Measurements from ENCODE around the gene AP5B1.

DNA sequence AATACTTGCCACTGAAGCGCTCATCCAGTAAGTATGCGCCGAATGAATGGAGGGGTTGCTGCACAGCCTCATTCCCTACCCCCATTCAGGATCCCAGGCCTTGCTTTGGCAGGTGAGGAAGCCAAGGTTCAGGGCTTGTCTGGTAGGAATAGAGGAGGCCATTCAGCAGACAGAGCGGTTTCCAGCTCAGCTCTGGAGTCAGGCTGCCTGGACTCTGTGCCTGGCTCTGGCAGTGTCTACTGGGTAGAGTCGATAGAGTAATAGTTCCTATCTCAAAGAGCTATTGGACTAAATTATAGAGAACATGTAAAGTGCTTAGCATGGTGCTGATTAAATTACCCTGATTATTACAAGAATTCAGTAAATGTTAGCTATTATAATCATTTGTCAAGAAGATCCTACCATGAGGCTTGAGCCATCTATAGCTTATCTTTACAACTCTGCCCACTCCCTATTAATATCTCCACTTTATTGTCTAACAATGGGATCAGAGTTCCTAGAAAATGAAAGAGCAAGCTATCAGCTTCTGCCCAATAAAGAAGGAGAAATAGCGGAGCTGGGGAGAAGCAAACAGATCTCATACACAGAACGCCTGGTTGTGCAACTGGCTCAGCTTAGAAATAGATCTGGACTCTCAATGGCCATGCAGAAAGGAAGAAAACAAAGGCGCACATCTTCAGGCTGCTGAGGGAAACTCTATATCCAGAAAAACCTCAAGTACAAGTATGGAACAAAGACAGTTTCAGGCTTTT, 46.4 kb upstream of the AP5B1 start:
- TF ChIP-seq, protein P1, sequence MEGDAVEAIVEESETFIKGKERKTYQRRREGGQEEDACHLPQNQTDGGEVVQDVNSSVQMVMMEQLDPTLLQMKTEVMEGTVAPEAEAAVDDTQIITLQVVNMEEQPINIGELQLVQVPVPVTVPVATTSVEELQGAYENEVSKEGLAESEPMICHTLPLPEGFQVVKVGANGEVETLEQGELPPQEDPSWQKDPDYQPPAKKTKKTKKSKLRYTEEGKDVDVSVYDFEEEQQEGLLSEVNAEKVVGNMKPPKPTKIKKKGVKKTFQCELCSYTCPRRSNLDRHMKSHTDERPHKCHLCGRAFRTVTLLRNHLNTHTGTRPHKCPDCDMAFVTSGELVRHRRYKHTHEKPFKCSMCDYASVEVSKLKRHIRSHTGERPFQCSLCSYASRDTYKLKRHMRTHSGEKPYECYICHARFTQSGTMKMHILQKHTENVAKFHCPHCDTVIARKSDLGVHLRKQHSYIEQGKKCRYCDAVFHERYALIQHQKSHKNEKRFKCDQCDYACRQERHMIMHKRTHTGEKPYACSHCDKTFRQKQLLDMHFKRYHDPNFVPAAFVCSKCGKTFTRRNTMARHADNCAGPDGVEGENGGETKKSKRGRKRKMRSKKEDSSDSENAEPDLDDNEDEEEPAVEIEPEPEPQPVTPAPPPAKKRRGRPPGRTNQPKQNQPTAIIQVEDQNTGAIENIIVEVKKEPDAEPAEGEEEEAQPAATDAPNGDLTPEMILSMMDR (conservative IDR thresholded peaks at IDR 0.05; ENCODE audit: low read length) = no peak
- no peak for TF ChIP-seq EZH2phosphoT487 (IDR thresholded peaks at IDR 0.05; ENCODE audit: borderline replicate concordance, low read depth, low read length)
